ENCODE data around the gene KLHDC3.

GRCh38 chr6:42968126-42968701 is 45.8 kb upstream of the KLHDC3 start:
- TF ChIP-seq POLR2A (IDR thresholded peaks at IDR 0.05) = no peak
- no peak for TF ChIP-seq CTCF (IDR thresholded peaks at IDR 0.05)

Data from heart left ventricle (tissue), 13 donors.